PC-3 (cell line): ENCODE results near the gene KAT2B.

Experiments used
- CTCF ChIP-seq: fragments of 300-600 bp; sonication (generic); conservative IDR thresholded peaks from 2 replicates; pipeline ENCODE4 v1.5.1; 2017; ENCODE audit warnings: antibody characterized with exemption, low read depth, mild to moderate bottlenecking, low read length
- EZH2 ChIP-seq: fragments of 300-600 bp; sonication (generic); IDR thresholded peaks from one replicate; pipeline ENCODE4 v1.6.1; 2017; ENCODE audit warnings: antibody characterized with exemption, mild to moderate bottlenecking, low read length; ENCODE audit not compliant: unreplicated experiment
- EZH2phosphoT487 ChIP-seq: fragments of 300-600 bp; sonication (generic); IDR thresholded peaks from 2 replicates; pipeline ENCODE4 v1.6.1; 2018; ENCODE audit warnings: mild to moderate bottlenecking, antibody characterized with exemption, low read length, borderline replicate concordance

DNA sequence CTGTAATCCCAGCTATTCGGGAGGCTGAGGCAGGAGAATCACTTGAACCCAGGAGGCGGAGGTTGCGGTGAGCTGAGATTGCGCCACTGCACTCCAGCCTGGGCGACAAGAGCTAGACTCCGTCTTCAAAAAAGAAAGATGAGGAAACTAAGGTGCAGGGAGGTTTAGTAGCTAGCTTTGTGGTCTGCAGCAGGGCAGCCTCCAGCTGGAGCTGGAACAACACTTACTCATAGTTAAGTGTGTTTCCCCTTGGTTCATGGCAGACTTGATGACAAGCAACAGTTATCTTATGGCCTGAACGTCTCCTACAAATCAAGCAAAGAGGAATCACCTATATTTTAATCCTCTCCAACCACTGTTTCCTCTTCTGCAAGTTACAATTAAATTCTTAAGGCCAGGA lies 12.6 kb downstream of the KAT2B start:
- TF ChIP-seq CTCF (no peak), EZH2phosphoT487 (no peak), EZH2 (no peak)
